GM21619 (cell line): ENCODE measurements around the gene TMCC2.
"Not testable (repeated sequence)": the region's sequence is repeated elsewhere in the genome, so short reads cannot be mapped to it uniquely, and the experiment has no call there.

ENCODE experiments used
- ATAC-seq: cut with Tn5 transposase; IDR thresholded peaks from one replicate; pipeline ENCODE4 v1.9.1; 2021; ENCODE audit not compliant: unreplicated experiment

Gene TMCC2

GRCh38 chr1:205227584-205228013 is at the start of gene TMCC2:
TSS of gene TMCC2 (plus strand) at chr1:205227946. CDS start at chr1:205228565, 619 bp downstream.
- ATAC-seq: no peak

GRCh38 chr1:205179842-205180241 is 47.9 kb upstream of the TMCC2 start:
- ATAC-seq: no peak

GRCh38 chr1:205180331-205180730 is 47.4 kb upstream of the TMCC2 start:
- ATAC-seq: not testable (repeated sequence)

- no peak for ATAC-seq
Measured at GRCh38 chr1:205182930-205183329, 44.8 kb upstream of the TMCC2 start.

GRCh38 chr1:205183676-205184335 is 43.9 kb upstream of the TMCC2 start:
- no peak for ATAC-seq

- ATAC-seq: no peak
Measured at GRCh38 chr1:205186191-205186590, 41.6 kb upstream of the TMCC2 start.

GRCh38 chr1:205187420-205187819 is 40.3 kb upstream of the TMCC2 start:
- no peak for ATAC-seq

GRCh38 chr1:205188098-205188497 is 39.6 kb upstream of the TMCC2 start:
- no peak for ATAC-seq

GRCh38 chr1:205188596-205188995 is 39.1 kb upstream of the TMCC2 start:
- ATAC-seq: no peak

GRCh38 chr1:205189131-205189530 is 38.6 kb upstream of the TMCC2 start:
- no peak for ATAC-seq

GRCh38 chr1:205190845-205191577 is 36.7 kb upstream of the TMCC2 start:
- no peak for ATAC-seq

- no peak for ATAC-seq
Measured at GRCh38 chr1:205191622-205192021, 36.1 kb upstream of the TMCC2 start.

- ATAC-seq: no peak
Measured at GRCh38 chr1:205192287-205192686, 35.5 kb upstream of the TMCC2 start.

- no peak for ATAC-seq
Measured at GRCh38 chr1:205199090-205199930, 28.4 kb upstream of the TMCC2 start.

- no peak for ATAC-seq
Measured at GRCh38 chr1:205199931-205200299, 27.8 kb upstream of the TMCC2 start.

- no peak for ATAC-seq
Measured at GRCh38 chr1:205204552-205204951, 23.2 kb upstream of the TMCC2 start.

GRCh38 chr1:205205055-205205454 is 22.7 kb upstream of the TMCC2 start:
- ATAC-seq: no peak

GRCh38 chr1:205208811-205209210 is 18.9 kb upstream of the TMCC2 start:
- no peak for ATAC-seq

- peak; percentile 9 for ATAC-seq
Measured at GRCh38 chr1:205210756-205211168, 17.0 kb upstream of the TMCC2 start.

GRCh38 chr1:205211169-205211838 is 16.4 kb upstream of the TMCC2 start, which contains the start of gene DSTYK:
TSS of gene DSTYK (minus strand) at chr1:205211702. CDS start at chr1:205211535, 167 bp downstream.
- peak; percentile 77 for ATAC-seq
